ENCODE results near the gene CCIN. TPM values are rescaled to one million over a fixed set of nuclear protein-coding genes. Genes with fewer than 3 reads are reported as not detected.
"Not testable (repeated sequence)": the region's sequence is repeated elsewhere in the genome, so short reads cannot be mapped to it uniquely, and the experiment has no call there.

Gene CCIN
- total and polyA plus RNA-seq, 9 of the 15 experiments (the other 6 are each of a cell fraction or from before 2014, with no cell fraction given): not detected

DNA sequence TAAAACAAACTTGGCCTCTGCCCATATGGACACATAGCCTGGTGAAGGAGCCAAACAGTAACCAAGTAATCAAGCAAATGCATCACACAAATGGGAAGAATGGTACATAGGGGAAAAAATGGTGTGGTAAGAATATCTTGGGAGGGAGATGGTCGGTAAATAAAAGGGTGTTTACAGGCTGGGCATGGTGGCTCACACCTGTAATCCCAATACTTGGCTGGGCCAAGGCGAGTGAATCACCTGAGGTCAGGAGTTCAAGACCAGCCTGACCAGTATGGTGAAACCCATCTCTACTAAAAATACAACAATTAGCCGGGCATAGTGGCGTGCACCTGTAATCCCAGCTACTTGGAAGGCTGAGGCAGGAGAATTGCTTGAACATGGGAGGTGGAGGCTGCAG, 9.7 kb upstream of the CCIN start:
- not testable (repeated sequence) for H3K27ac ChIP-seq (ENCODE audit: extremely low read depth, low read depth, low read length); H2AFZ ChIP-seq (ENCODE audit: low read depth, low read length)
- POLR2A ChIA-PET: interaction anchor here (0.6 kb wide), 1 partner anchor 685 kb away, joined by 3 read pairs; no protein-coding TSS in a partner anchor

DNA sequence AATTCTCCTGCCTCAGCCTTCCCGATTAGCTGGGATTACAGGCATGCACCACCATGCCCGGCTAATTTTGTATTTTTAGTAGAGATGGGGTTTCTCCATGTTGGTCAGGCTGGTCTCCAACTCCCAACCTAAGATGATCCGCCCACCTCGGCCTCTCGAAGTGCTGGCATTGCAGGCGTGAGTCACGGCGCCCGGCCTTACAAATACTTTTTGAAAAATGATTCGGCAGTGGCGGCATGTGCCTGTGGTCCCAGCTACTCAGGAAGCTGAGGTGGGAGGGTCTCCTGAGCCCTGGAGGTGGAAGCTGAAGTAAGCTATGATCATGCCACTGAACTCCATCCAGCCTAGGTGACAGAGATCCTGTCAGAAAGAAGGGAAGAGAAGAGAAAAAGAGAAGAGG, 9.1 kb upstream of the CCIN start:
- H2AFZ ChIP-seq (ENCODE audit: low read depth, low read length); DNase-seq (ENCODE audit: extremely low read depth in 1 of 4, low spot score in 3 of 4); intact Hi-C loops (cut with micrococcal nuclease); in situ Hi-C loops (cut with MboI); H3K9ac ChIP-seq (ENCODE audit: insufficient read depth in 1 of 2, low read depth in 2 of 2, low read length in 2 of 2); H3K4me2 ChIP-seq (ENCODE audit: insufficient read depth, low read length); H3K79me2 ChIP-seq (ENCODE audit: control insufficient read depth, insufficient read depth, low read length); H3K4me1 ChIP-seq (replicated peaks in 1 of 2; ENCODE audit: control insufficient read depth in 2 of 2, insufficient read depth in 2 of 2, low read length in 2 of 2); CTCF ChIA-PET (ENCODE audit: low intra/inter-chr PET ratio); H3K27ac ChIP-seq (ENCODE audit: extremely low read depth, low read depth, low read length); H3K36me3 ChIP-seq (ENCODE audit: control insufficient read depth, insufficient read depth, low read length); H3K9me3 ChIP-seq (replicated peaks; ENCODE audit: control insufficient read depth, insufficient read depth, low read depth, low read length); H3K4me3 ChIP-seq; H3K9me1 ChIP-seq (ENCODE audit: control insufficient read depth, insufficient read depth, low read length); FAIRE-seq; POLR2A ChIA-PET; BruUV-seq (replicated peaks); ATAC-seq; H3K27me3 ChIP-seq (ENCODE audit: control insufficient read depth in 2 of 2, insufficient read depth in 2 of 2, low read length in 2 of 2); H4K20me1 ChIP-seq (replicated peaks; ENCODE audit: control insufficient read depth, insufficient read depth, low read length): not testable (repeated sequence)
- 51% methylated on average over 11 of the region's 11 CpGs for WGBS (ENCODE audit: insufficient coverage, low coverage, missing lambda C conversion rate)

More for the DNA sequence above, 9.7 kb upstream of the CCIN start:
- in situ Hi-C loops (cut with MboI); BruUV-seq (replicated peaks); H4K20me1 ChIP-seq (replicated peaks; ENCODE audit: control insufficient read depth, insufficient read depth, low read length); FAIRE-seq; DNase-seq (ENCODE audit: extremely low read depth in 1 of 4, low spot score in 3 of 4); H3K79me2 ChIP-seq (ENCODE audit: control insufficient read depth, insufficient read depth, low read length); ATAC-seq; intact Hi-C loops (cut with micrococcal nuclease); H3K27me3 ChIP-seq (ENCODE audit: control insufficient read depth in 2 of 2, insufficient read depth in 2 of 2, low read length in 2 of 2); H3K9me1 ChIP-seq (ENCODE audit: control insufficient read depth, insufficient read depth, low read length); H3K4me1 ChIP-seq (replicated peaks in 1 of 2; ENCODE audit: control insufficient read depth in 2 of 2, insufficient read depth in 2 of 2, low read length in 2 of 2); H3K36me3 ChIP-seq (ENCODE audit: control insufficient read depth, insufficient read depth, low read length); H3K9ac ChIP-seq (ENCODE audit: insufficient read depth in 1 of 2, low read depth in 2 of 2, low read length in 2 of 2); H3K9me3 ChIP-seq (replicated peaks; ENCODE audit: control insufficient read depth, insufficient read depth, low read depth, low read length); H3K4me2 ChIP-seq (ENCODE audit: insufficient read depth, low read length); H3K4me3 ChIP-seq: not testable (repeated sequence)
- WGBS (ENCODE audit: insufficient coverage, low coverage, missing lambda C conversion rate): 35% methylated on average over 4 of the region's 4 CpGs
- CTCF ChIA-PET (ENCODE audit: low intra/inter-chr PET ratio): interaction anchor here (0.6 kb wide), 1 partner anchor 83 kb away, joined by 3 read pairs; no protein-coding TSS in a partner anchor

Data from K562 (cell line).